GOT3 (cell line): ENCODE measurements around the gene KCNQ2.

ENCODE experiments used
- DNase-seq: peaks from one replicate; lab custom pipeline; 2025; ENCODE audit warnings: mixed read lengths; lab: John Stamatoyannopoulos, UW

The KCNQ2 gene

DNA sequence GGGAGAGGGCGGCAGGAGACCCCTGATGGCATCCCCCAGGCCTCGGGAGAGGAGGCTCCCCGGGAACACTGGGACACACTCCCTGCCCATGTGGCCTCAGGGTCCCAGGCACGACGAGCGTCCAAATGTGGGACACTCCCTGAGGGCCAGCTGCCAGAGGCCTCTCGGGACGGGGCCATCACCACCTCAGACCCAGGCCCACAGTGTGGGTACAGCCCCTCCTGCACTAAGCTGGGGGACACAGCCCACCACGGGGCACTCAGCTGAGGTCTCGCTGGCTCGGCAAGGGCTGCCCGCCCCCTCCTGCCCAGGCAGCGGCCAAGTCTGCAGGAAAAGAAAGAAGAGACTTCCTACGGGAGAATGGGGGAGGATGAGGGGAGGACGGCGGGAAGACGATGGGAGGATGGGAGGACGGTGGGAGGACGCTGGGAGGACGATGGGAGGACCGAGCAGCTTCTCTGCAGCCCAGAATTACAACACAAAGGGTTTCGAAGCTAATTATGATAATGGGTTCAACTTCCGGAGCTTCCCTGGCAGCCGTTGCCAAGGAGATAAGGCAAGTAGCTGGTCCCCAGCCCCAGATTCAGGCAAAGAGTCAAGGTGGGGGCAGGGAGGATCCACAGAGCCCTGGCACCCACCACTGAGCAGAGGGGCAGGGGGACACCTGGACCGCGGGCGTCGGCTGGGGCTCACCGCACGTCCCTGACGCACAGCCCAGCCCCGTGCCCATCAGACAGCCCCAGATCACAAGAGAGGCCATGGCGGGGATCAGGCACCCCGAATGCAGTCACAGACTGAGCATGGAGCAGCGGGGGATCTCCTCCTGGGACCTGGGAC lies 17.5 kb downstream of the KCNQ2 start:
- DNase-seq = no peak

DNA sequence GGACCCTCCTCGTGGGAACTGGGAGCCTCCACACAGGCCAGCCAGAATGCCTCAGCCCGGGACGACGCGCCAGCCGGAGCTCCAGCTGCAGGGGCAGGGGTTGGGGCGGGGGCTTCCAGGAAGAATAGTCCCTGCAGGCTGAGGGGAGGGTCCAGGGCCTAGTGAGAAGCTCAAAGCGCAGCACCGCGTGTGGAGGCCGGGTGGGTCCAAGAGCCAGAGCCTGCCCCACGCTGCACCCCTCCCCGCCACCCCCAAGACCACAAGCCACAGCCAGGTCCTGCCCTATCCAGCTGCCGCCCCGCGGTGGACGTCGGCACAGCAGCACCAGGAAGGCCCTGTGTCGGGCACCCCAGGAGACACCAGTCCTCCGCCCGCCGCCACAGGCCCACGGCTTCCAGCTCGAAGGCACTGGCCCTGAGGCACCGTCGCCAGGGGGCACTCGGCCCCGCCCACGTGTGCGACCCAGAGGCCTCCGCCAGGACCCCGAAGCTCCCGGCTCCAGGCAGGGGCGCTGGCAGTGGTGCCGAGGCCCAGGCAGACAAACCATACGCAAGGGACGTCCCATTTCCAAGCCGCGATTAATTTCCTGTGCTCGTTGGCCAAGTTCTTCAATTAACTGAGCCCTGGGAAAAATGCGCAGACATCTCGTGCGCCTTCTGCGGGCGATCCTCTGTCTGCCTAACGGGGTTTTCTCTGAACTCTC lies 19.5 kb downstream of the KCNQ2 start:
- DNase-seq = no peak

DNA sequence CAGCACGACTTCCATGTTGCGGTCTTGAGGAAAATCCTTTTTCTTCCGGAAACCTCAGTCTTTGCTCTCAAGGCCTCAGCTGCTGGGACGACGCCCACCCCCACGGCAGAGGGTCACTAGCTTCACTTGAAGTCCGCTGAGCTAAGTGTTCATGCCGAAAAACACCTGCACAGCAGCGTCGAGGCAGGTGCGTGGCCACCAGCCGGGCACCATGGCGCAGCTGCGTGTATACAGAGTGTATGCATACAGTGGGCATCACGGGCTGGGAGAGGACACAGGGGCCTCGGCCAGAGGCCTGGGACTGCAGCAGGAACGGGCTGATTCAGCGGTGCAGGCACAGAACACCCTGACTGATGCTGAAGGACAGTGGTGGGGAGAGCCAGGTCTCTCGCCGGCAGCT lies 20.1 kb downstream of the KCNQ2 start:
- DNase-seq = no peak

DNA sequence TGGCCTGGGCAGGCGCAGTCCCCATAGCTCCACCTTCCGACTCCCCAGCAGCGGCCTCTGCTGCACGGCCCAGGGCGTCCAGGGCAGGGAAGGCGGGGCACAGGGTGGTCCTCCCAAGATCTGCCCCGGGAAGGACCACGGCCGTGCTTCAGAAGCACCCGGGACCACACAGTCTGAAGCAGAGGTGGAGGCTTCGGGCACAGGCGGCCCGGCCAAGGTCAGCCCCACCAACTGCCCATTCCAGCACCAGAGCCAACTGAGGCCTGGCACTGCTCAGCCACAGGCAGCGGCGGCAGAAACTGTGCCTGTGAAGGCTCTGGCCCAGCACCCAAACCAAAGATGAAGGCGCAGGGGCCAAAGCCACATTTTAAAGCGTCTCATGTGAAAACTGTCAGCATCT lies 20.6 kb downstream of the KCNQ2 start:
- no peak for DNase-seq

DNA sequence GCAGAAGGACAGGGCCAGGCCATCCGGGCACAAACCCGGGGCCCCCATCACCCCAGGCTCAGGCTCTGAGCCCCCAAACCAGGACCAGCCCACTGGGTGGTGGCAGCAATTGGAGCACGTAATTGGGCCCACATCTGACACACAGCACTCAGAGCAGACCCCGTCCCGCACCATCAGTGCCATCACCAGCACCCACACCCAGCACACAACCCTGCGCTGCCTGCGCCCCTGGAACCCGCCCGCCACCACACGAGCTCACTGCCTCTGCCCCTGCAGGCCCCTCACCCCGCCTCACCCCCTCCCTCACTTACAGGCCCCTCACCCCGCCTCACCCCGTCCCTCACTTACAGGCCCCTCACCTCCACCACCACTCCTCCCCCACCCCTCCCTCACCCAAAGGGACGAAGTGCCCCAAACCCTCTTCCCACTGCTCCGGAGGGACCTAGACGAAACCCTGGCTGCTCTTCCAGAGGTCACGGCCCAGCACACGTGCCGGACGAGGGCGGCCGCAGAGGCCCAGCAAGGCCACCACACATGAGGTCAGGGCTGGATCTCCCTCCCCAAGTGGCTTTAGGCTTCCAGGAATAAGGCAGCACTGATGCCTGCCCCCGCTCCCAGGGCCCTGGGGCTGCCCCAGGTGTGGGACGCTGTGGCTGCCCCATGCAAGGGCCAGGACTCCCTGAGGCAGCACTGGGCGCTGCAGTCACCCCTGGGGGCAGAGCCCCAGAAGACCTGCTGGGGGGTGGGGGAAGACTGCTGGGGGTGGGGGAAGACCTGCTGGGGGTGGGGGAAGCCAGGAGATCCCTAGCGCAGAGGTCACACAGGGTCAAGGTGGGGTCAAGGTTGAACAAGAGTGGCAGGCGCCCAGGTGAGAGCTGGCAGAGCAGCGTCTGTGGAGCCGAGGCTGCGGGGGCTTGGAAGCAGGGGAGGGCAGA lies 22.4 kb downstream of the KCNQ2 start:
- DNase-seq = no peak

DNA sequence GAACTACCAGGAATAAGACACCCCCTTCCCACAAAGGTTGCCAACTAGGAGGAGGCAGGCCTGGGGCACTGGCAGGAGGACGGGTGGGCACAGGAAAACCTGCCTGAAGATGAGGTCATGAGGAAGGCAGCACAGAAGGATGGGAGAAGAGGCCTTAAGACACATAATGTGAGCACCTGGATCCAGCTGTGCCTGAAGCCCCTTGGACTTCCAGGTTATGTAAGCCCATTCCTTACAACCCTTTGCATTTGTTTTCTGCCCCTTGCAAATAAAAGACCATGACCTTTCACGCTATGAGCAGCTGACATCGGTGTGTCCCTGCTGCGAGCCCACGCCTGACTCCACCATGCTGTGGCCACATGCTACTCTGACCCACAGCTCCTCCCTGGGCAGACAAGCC lies 23.4 kb downstream of the KCNQ2 start:
- DNase-seq = no peak

DNA sequence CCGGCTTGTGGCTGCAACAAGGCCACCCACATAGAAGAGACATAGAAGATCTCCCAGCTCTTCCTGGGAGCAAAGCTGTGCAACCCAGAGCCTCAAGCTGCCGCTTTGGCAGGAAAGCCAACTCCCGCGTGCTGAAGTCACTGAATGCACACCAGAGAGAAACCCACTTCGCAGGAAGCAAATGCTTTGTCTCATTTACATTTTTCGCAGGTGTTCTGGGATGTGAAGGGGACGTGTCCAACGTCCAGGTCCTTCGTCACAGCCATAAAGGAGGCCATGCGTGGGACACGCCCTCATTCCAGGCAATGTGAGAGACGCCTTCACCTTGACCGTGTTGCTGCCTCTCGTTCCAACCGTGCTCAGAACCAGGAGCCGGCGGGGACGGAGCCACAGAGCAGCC lies 24.4 kb downstream of the KCNQ2 start:
- DNase-seq = no peak

DNA sequence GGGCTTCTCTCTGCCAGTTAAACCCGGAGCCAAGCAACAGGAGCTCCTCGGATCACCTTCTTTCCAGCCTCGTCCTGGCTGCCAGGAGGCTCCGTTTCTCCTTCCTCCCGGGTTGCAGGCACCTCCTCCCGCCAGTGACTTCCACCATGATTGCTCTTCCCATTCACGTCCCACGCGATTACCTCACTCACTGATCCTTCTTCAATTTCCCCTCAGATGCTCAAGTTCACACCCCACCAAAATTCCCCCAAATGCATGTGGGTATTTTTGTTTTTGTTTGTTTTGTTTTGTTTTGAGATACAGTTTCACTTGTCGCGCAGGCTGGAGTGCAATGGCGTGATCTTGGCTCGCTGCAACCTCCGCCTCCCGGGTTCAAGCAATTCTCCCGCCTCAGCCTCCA lies 25.1 kb downstream of the KCNQ2 start:
- DNase-seq = no peak

DNA sequence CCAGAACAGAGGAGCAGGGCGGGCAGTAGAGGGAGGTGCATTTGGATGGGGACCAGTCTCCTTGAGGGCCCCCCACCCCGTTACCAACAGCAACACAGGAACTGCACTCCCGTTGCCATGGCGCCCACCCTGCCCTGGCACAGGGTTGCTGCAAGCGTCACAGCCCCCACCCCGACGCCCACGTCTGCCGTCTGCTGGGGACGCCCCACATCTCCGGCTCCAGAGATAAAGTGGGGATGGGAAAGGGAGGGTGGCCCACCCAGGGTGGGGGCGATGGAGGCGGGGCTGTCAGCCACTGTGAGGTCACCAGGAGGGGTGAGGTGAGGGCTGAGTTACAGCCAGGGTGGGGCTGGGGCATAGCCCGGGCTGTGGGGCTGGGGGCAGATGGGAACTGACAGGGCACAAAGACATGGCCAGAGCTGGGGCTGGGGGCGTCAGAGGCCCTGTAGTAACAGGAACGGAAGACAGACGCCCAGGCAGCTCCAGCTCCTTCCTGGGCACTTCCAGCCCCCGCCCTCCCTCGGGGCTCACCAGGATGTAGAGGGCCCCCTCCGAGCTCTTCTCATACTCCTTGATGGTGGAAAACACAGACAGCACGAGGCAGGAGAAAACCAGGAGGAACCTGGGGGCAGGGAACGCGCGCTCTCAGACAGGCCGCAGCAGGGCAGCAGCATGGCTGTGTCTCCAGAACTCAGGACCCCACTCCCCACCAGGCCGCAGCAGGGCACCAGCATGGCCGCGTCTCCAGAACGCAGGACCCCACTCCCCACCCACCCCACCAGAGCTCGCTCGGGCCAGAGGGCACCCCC lies 26.0 kb downstream of the KCNQ2 start:
- DNase-seq = no peak

DNA sequence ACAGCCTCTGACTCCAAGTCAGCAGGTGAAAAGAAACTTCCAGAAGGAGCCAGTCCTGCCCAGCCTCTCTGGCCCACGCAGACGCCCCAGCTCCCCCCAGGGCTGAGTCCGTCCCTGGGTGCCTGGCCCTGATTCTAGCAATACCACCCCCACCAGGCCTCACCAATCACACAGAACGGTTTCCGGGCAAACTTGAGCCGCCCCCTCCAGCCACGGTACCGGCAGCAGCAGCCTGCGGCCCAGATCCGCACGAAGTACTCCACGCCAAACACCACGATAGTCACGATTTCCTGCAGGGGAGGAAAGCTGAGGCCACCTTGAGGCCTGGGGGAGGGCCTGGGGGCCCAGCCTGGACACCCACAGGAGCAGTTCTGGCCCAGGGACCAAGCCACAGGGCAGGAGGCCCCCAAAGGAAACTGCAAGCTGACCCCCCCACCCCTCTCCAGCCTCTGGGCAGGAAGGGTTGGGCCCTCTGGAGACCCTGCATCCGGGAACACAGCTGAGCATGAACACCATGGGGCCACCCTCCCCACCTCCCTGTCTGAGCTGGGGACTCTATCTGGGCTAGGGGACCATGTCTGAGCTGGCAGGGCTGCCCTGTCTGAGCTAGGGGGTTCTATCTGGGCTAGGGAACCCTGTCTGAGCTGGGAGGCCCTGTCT lies 27.2 kb downstream of the KCNQ2 start:
- no peak for DNase-seq

DNA sequence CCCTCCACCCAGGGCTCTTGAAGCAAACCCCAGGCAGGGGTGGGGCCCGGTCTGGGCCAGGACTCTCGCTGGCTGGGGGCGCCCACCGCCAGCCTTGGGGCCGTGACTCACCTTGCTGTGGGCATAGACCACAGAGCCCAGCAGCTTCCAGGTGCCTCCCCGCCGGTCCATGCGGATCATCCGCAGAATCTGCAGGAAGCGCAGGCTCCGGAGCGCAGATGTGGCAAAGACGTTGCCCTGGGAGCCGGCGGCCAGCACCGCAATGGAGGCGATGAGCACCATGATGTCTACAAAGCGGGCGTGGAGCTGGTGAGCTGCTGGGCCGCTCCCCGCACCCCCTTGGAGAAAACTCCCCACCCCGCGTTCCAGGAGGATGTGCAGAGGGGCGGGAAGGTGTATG lies 27.9 kb downstream of the KCNQ2 start:
- no peak for DNase-seq

DNA sequence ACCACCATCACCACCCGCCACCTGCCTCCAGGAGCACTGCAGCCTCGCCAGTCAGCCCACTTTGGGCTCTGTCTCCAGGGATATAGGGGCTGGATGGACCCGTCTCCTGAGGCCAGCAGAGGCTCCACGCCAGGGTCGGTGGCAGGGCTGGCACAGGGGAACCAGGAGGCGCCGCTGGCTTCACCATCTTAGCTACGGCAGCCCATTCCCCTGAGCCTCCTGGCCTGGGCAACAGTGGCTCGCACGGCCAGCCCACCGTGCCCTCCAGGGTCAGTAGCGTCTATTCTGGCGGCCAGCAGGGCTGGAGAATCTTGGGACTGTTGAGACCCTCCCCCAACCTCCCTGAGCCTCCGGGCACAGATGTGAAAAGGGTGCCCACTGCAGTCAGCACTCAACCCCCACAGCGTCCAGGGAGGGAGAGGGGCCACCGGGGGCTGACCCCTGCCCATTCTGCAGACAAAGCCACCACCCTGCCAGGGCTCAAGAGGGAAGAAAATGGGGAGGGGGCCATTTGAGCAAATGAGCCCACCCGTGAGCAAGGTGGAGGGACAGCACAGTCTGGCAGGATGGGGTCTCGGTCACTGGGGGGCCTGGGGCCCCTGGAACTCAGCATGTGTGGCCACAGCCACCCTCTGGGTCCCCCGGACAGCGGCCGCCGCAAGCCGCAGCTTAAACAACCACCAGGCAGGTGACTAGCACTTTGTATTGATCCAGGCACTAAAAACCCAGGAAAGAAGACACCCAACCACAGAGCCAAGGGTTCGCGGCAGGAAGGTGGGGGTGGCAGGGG lies 28.7 kb downstream of the KCNQ2 start:
- DNase-seq = no peak

DNA sequence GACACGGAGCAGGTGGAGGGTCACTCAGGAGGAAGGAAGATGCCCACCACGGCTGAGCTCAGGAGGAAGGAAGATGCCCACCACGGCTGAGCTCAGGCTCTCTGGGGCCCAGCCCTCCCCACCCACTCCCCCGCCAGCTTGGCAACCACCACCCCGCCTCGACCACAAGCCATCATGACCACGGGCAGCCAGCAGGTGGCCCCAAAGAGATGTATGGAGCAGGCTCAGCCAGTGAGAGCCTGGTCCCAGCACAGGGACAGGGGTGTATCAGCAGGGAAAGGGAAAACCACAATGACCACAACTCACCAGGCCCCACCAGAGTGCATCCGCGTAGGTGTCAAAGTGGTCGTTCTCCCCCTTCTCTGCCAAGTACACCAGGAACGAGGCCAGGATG lies 30.4 kb downstream of the KCNQ2 start:
- DNase-seq = no peak

DNA sequence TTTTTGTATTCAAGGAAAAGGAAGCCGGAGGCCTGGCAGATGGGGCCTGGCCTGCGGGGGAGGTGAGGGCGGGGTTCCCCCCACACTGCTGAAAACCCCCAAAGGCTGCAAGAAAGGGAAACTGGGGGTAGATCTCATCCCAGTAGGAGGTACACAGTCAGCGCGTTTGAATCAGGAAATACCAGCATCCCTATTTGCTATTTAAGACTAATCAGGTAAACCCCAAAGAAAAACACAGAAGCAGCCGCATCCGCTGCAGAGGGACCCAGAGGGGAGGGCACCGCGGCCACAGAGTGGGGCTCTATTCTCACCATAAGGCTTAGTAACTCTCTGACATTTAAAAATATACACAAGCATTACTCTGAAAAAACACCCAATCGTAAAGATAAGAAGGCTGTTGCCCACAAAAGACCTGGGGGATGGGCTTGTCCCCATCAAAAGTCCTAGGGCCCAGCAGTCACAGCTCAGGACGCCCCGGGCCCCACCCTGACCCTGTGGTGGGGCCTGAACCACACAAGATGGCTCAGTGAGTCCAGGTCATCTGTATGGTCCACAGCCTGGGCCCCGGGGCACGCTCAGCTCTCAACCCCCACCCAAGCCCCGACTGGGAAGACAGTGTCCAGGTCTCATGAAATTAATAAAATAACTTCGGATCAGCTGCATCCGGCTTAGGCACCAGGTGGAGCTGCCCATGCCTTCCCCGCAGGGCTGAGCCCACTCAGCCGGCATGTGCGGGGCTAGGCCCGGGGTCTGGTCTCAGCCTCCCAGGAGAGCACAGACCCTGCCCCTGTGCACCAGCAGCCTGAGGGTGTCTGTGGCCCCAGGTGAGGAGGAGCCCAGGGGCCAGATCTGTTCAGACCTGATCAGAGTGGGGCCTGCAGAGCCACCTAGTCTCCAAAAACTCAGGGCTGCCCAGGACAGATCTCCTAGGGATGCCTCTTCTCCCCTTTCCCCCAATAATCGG lies 31.0 kb downstream of the KCNQ2 start:
- no peak for DNase-seq

DNA sequence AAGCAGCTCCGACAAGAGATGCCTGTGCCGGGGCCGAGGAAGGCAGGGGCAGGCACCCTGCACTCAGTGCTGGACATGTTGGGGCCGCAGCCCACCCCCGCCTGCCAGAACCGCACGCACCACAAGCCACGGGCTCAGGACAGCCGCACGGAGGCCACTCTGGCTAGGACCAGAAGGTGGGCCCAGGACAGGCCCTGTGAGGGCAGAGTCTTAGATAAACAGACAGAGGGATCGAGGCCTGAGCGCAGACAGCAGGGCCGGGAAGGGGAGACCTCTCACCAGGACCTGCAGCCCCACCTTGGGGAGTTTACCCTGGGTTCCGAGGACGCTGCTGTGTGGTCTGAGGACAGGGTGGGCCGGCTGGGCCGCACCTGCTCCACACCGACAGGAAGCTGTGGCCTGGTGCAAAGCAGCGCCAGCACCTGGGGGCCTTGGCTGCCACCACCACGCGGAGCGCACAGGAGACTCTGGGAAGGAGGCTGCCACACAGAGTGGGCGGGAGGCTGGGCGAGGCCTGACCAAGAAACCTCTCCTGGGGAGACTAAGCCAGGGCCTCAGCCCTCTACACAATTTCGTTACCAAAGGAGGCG lies 32.0 kb downstream of the KCNQ2 start:
- DNase-seq = no peak

DNA sequence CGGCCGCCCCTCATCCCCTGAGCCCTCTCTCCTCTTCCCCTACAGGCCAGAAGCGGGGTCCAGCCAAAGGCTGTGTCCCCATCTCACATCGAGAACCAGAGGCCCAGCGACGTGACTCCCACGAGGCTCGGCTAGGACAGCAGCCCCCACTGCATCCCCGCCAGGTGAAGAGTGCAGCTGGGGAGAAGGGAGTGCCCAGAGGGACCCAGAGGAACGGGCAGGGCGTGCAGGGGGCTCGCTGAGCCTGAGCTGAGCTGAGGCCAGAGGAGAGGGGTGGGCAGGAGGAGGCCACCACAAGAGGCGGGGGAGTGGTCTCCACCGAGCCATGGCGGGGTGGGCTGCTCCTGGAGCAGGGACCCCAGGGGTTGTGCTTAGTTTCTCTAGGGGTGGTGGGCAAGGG lies 32.6 kb downstream of the KCNQ2 start:
- no peak for DNase-seq

DNA sequence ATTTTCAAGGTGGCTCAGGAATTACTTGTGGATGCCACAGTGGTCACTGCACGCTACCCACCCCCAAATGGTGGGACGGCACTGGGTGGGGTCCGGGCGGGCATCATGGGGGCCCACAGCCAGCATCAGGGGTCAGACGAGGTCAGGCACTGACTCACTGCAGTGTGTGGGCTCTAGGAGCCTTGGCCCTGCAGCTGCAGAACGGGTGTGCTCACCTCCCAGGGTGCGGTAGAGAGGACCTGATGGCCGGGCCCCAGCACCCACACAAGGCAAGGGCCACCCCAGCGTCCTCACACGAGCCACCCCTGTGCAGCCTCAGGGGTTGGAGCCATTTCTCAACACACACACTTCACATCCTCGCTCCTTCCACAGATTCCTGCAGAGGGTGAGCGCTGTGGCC lies 34.3 kb downstream of the KCNQ2 start:
- DNase-seq = no peak

DNA sequence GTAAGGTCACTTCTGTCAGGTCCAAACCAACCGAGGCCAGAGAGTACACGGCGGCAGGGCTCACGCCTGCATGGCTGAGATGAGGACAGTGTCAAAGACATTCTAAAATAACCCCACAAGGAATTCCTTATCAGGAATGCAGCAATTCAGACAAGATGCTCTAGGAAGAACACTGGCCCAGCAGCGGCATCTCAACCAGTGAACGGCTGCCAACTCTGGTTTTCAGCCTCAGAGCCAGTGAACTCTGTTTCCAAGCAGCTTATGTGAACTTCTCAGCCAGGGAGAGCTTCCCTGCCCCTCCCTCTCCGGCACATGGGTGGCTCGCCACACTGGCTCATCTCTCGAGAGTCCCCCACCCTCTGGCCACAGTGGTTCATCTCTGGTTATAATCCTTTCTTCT lies 36.9 kb downstream of the KCNQ2 start:
- DNase-seq = no peak
